OCI-LY3 (cell line): ENCODE results near the gene FFAR2.
"Not testable (repeated sequence)": the region's sequence is repeated elsewhere in the genome, so short reads cannot be mapped to it uniquely, and the experiment has no call there.

Experiments
- H2AFZ ChIP-seq: fragments of 200-600, 300-600 bp; shearing (Covaris generic); 2 replicates; pipeline ENCODE4 v1.6.0; 2014; ENCODE audit warnings: antibody characterized with exemption, low read depth, low read length
- H3K27ac ChIP-seq: fragments of 200-600, 300-600 bp; sonication (generic); 2 replicates; pipeline ENCODE4 v1.5.1; 2014; ENCODE audit warnings: mild to moderate bottlenecking, low read length, moderate library complexity, mixed read lengths
- H3K27me3 ChIP-seq: fragments of 200-600, 300-600 bp; sonication (generic); 2 replicates; pipeline ENCODE4 v1.6.1; 2014; ENCODE audit warnings: low read depth, low read length, mixed read lengths
- H3K36me3 ChIP-seq: fragments of 200-600, 300-600 bp; sonication (generic); replicated peaks from 2 replicates; pipeline ENCODE3; 2014; ENCODE audit warnings: low read depth, low read length, mixed read lengths
- H3K4me1 ChIP-seq: fragments of 300-600, 200-600 bp; sonication (generic); 2 replicates; pipeline ENCODE4 v1.6.1; 2014; ENCODE audit warnings: low read length, mixed read lengths
- H3K4me2 ChIP-seq: fragments of 200-600, 300-600 bp; sonication (generic); 2 replicates; pipeline ENCODE4 v1.6.1; 2014; ENCODE audit warnings: low read length, mixed read lengths
- H3K4me3 ChIP-seq: fragments of 300-600, 200-600 bp; sonication (generic); 2 replicates; pipeline ENCODE4 v1.5.1; 2014; ENCODE audit warnings: antibody characterized with exemption, mild to moderate bottlenecking, low read length, moderate library complexity
- H3K79me2 ChIP-seq: fragments of 300-600, 200-600 bp; shearing (Covaris generic); 2 replicates; pipeline ENCODE4 v1.6.1; 2014; ENCODE audit warnings: mild to moderate bottlenecking, low read length, mixed read lengths
- H3K9ac ChIP-seq: fragments of 300-600, 200-600 bp; shearing (Covaris generic); 2 replicates; pipeline ENCODE4 v1.6.0; 2014; ENCODE audit warnings: mild to moderate bottlenecking, low read length, moderate library complexity
- H3K9me3 ChIP-seq: fragments of 200-600, 300-600 bp; shearing (Covaris generic); 2 replicates; pipeline ENCODE4 v1.6.1; 2014; ENCODE audit warnings: low read length, mixed read lengths; ENCODE audit not compliant: insufficient read depth
- H4K20me1 ChIP-seq: fragments of 200-600, 300-600 bp; sonication (generic); 2 replicates; pipeline ENCODE4 v1.6.1; 2016; ENCODE audit warnings: low read length, mixed read lengths; ENCODE audit not compliant: insufficient read depth
- EZH2phosphoT487 ChIP-seq: fragments of 200-600 bp; shearing (Covaris generic); IDR thresholded peaks from 2 replicates; pipeline ENCODE4 v1.6.1; 2018; ENCODE audit warnings: antibody characterized with exemption, mixed run types, low read depth
- TF ChIP-seq, protein P1 (sequence below): fragments of 200-600, 300-600 bp; sonication (generic); IDR thresholded peaks from 2 replicates; pipeline ENCODE4 v1.5.1; 2014; ENCODE audit warnings: antibody characterized with exemption, low read length, low read depth

Gene FFAR2

GRCh38 chr19:35461060-35461459 lies 13.0 kb downstream of the FFAR2 start:
- H3K4me3 ChIP-seq: no peak overlapping the region; the same call in 1 of the 2 replicates
- H3K4me1 ChIP-seq: peaks cover 66% of the 10 kb centered on the region
- H3K4me2 ChIP-seq: peak overlapping the region; percentile 49; the same call in 1 of the 2 replicates
- H3K36me3 ChIP-seq: no peaks in the 10 kb centered on the region
- H3K27ac ChIP-seq: no peak overlapping the region
- H4K20me1 ChIP-seq: no peaks in the 10 kb centered on the region
- peaks cover 50% of the 10 kb centered on the region for H3K27me3 ChIP-seq
- no peaks in the 10 kb centered on the region for H3K79me2 ChIP-seq
- H3K9me3 ChIP-seq: no peaks in the 10 kb centered on the region
- TF ChIP-seq, protein P1, sequence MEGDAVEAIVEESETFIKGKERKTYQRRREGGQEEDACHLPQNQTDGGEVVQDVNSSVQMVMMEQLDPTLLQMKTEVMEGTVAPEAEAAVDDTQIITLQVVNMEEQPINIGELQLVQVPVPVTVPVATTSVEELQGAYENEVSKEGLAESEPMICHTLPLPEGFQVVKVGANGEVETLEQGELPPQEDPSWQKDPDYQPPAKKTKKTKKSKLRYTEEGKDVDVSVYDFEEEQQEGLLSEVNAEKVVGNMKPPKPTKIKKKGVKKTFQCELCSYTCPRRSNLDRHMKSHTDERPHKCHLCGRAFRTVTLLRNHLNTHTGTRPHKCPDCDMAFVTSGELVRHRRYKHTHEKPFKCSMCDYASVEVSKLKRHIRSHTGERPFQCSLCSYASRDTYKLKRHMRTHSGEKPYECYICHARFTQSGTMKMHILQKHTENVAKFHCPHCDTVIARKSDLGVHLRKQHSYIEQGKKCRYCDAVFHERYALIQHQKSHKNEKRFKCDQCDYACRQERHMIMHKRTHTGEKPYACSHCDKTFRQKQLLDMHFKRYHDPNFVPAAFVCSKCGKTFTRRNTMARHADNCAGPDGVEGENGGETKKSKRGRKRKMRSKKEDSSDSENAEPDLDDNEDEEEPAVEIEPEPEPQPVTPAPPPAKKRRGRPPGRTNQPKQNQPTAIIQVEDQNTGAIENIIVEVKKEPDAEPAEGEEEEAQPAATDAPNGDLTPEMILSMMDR: no peak
- no peak for TF ChIP-seq EZH2phosphoT487
- no peak overlapping the region for H2AFZ ChIP-seq
- no peak overlapping the region for H3K9ac ChIP-seq

GRCh38 chr19:35461788-35462187 lies 13.7 kb downstream of the FFAR2 start:
- not testable (repeated sequence) for H3K79me2 ChIP-seq, H3K4me3 ChIP-seq, H4K20me1 ChIP-seq, H3K4me2 ChIP-seq, H3K9ac ChIP-seq, H3K9me3 ChIP-seq, H3K36me3 ChIP-seq, H2AFZ ChIP-seq, H3K27ac ChIP-seq
- Histone ChIP-seq H3K27me3 (peaks cover 52% of the 10 kb centered on the region), H3K4me1 (peaks cover 62% of the 10 kb centered on the region)

DNA sequence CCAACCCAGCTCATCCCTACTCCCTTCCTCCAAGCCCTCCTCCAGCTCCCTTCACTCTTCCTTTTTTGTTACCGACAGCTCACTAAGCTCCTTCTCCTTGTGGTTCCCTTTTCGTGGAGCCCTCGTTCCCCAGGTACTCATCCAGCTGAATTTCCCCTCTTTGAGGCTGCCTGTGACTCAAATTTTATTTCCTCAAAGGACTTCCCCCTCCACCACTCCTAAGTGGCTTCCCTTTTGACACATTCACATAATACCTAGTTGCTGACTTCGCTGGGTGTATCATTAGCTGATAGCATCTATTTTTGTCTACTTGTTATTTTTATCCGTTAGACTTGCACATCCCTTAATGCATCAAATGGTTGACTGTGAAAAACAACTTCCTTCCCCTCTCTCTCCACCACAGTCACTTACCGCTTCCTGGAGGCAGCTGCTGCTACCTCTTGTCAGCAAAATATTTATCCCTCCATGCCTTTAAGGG lies 14.5 kb downstream of the FFAR2 start:
- no peaks in the 10 kb centered on the region for H3K36me3 ChIP-seq
- H4K20me1 ChIP-seq: no peaks in the 10 kb centered on the region
- peak overlapping the region; percentile 20; the same call in 1 of the 2 replicates for H3K4me3 ChIP-seq
- no peak overlapping the region for H3K9ac ChIP-seq
- H3K9me3 ChIP-seq: no peaks in the 10 kb centered on the region
- H3K4me2 ChIP-seq: peak overlapping the region; percentile 59
- H2AFZ ChIP-seq: no peak overlapping the region
- no peaks in the 10 kb centered on the region for H3K79me2 ChIP-seq
- H3K27me3 ChIP-seq: peaks cover 57% of the 10 kb centered on the region
- H3K27ac ChIP-seq: peak overlapping the region; percentile 38
- TF ChIP-seq EZH2phosphoT487: peak; percentile 53; the same call in 1 of the 2 replicates
- TF ChIP-seq, protein P1: peak; percentile 28; the same call in 1 of the 2 replicates
- H3K4me1 ChIP-seq: peaks cover 55% of the 10 kb centered on the region

- not testable (repeated sequence) for H3K36me3 ChIP-seq, H3K79me2 ChIP-seq, H2AFZ ChIP-seq, H3K9ac ChIP-seq, H4K20me1 ChIP-seq, H3K9me3 ChIP-seq, H3K4me3 ChIP-seq
- Histone ChIP-seq H3K27me3 (peaks cover 57% of the 10 kb centered on the region), H3K4me2 (peak overlapping the region; percentile 59), H3K27ac (peak overlapping the region; percentile 38), H3K4me1 (peaks cover 50% of the 10 kb centered on the region)
These were observed 14.9 kb downstream of the FFAR2 start for GRCh38 chr19:35462956-35463355.

GRCh38 chr19:35466259-35466658 lies 18.2 kb downstream of the FFAR2 start:
- no peaks in the 10 kb centered on the region for H4K20me1 ChIP-seq
- no peaks in the 10 kb centered on the region for H3K79me2 ChIP-seq
- TF ChIP-seq, protein P1: no peak
- no peaks in the 10 kb centered on the region for H3K36me3 ChIP-seq
- H3K9me3 ChIP-seq: no peaks in the 10 kb centered on the region
- no peak overlapping the region for H3K9ac ChIP-seq
- no peak overlapping the region for H2AFZ ChIP-seq
- no peak overlapping the region for H3K4me2 ChIP-seq
- H3K4me1 ChIP-seq: peaks cover 23% of the 10 kb centered on the region
- no peak overlapping the region for H3K27ac ChIP-seq
- peaks cover 50% of the 10 kb centered on the region for H3K27me3 ChIP-seq
- H3K4me3 ChIP-seq: no peak overlapping the region
